Astrocyte (in vitro differentiated cells and primary cell): ENCODE data around the gene CARD11.

ENCODE experiments used
- CTCF ChIP-seq: IDR thresholded peaks from 2 replicates; pipeline ENCODE4 v1.5.1; 2011; ENCODE audit warnings: low read depth, mild to moderate bottlenecking, inconsistent platforms, low read length, moderate library complexity; ENCODE audit not compliant: insufficient read depth
- EZH2 ChIP-seq: IDR thresholded peaks from 2 replicates; pipeline ENCODE4 v1.6.1; 2012; ENCODE audit warnings: mild to moderate bottlenecking, low read length, inconsistent platforms; ENCODE audit not compliant: insufficient read depth

GRCh38 chr7:2972835-2973161, 70.9 kb downstream of the CARD11 start:
- TF ChIP-seq CTCF: no peak
- TF ChIP-seq EZH2: no peak
